Left ventricle myocardium inferior (tissue), 1 donor: ENCODE measurements around the gene NXPH4. TPM values are rescaled to one million over a fixed set of nuclear protein-coding genes. Genes with fewer than 3 reads are reported as not detected.
A peak's percentile ranks its signal among the peaks of the same experiment; 100 is the strongest.

ENCODE experiments used
- DNase-seq: peaks from one replicate; pipeline ENCODE4 v3.0.0-alpha.2; 2020
- H3K27ac ChIP-seq: fragments of 200-600 bp; replicated peaks from 2 replicates; pipeline ENCODE4 v1.8.0; 2021
- H3K27me3 ChIP-seq: fragments of 200-600 bp; 2 replicates; pipeline ENCODE4 v1.8.0; 2021; ENCODE audit warnings: low read depth
- H3K36me3 ChIP-seq: fragments of 200-600 bp; 2 replicates; pipeline ENCODE4 v1.8.0; 2021
- H3K4me1 ChIP-seq: fragments of 200-600 bp; 2 replicates; pipeline ENCODE4 v1.8.0; 2021
- H3K4me3 ChIP-seq: fragments of 200-600 bp; 2 replicates; pipeline ENCODE4 v1.8.0; 2021; ENCODE audit warnings: mild to moderate bottlenecking, moderate library complexity
- H3K9me3 ChIP-seq: fragments of 200-600 bp; replicated peaks from 2 replicates; pipeline ENCODE4 v1.8.0; 2021
- intact Hi-C: fragments of 100-400 bp; cut with micrococcal nuclease; formaldehyde crosslinking; loops from one replicate; pipeline ENCODE4 v1.11.0; 2022
- total RNA-seq: library from RNA; stranded (reverse); fragmentation: NEBNext Ultra II Directional; extraction: Animal tissue kit (Norgen Biotek cat#: 25700); gene quantifications from one replicate; pipeline ENCODE4 v1.2.1, GENCODE V29; 2021
- TF ChIP-seq, protein P1 (sequence below): fragments of 200-600 bp; IDR thresholded peaks from 2 replicates; pipeline ENCODE4 v1.8.0; 2021; ENCODE audit warnings: antibody characterized with exemption, mild to moderate bottlenecking, borderline replicate concordance
- donor health status: DM: no; HTN: yes; CAD: no; lungs with severe emphysema.

The NXPH4 gene
- total RNA-seq, 1 donor from 2014 or later: 0.44 TPM

- Histone ChIP-seq H3K4me1 (no peaks in the 10 kb centered on the region), H3K36me3 (peaks cover 84% of the 10 kb centered on the region), H3K9me3 (no peaks in the 10 kb centered on the region), H3K27ac (no peak overlapping the region), H3K4me3 (no peak overlapping the region), H3K27me3 (no peaks in the 10 kb centered on the region)
- DNase-seq: no peak
- intact Hi-C loops: loop anchor here (5.0 kb wide), 1 partner anchor 57 kb away; no protein-coding TSS in a partner anchor
- TF ChIP-seq, protein P1, sequence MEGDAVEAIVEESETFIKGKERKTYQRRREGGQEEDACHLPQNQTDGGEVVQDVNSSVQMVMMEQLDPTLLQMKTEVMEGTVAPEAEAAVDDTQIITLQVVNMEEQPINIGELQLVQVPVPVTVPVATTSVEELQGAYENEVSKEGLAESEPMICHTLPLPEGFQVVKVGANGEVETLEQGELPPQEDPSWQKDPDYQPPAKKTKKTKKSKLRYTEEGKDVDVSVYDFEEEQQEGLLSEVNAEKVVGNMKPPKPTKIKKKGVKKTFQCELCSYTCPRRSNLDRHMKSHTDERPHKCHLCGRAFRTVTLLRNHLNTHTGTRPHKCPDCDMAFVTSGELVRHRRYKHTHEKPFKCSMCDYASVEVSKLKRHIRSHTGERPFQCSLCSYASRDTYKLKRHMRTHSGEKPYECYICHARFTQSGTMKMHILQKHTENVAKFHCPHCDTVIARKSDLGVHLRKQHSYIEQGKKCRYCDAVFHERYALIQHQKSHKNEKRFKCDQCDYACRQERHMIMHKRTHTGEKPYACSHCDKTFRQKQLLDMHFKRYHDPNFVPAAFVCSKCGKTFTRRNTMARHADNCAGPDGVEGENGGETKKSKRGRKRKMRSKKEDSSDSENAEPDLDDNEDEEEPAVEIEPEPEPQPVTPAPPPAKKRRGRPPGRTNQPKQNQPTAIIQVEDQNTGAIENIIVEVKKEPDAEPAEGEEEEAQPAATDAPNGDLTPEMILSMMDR: no peak
These were observed 37.1 kb upstream of the NXPH4 start for GRCh38 chr12:57179331-57180086.

DNA sequence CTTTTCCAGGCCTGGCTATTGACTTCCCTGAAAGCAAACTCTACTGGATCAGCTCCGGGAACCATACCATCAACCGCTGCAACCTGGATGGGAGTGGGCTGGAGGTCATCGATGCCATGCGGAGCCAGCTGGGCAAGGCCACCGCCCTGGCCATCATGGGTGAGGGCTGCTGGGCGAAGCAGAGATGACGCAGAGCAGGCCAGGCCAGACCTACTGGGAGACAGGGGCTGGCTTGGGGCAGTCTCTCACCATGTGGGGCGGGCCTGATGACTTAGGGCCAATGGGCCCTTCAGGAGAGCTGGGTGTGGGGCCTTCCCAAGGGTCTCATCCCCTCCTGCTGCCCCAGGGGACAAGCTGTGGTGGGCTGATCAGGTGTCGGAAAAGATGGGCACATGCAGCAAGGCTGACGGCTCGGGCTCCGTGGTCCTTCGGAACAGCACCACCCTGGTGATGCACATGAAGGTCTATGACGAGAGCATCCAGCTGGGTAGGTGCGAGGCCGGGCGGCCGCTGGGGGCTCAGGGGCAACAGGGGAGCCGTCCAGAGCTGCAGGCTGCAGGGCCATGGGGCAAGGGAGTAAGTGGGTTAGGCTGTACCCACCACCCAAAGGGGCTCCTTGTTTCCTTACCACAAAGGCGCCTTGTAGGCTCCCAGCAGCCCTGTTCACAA lies 36.1 kb upstream of the NXPH4 start:
- no peak for DNase-seq
- no peaks in the 10 kb centered on the region for H3K4me1 ChIP-seq
- no peaks in the 10 kb centered on the region for H3K27me3 ChIP-seq
- H3K4me3 ChIP-seq: no peak overlapping the region
- H3K36me3 ChIP-seq: peaks cover 87% of the 10 kb centered on the region
- H3K9me3 ChIP-seq: no peaks in the 10 kb centered on the region
- intact Hi-C loops: loop anchor here (5.0 kb wide), 1 partner anchor 58 kb away; no protein-coding TSS in a partner anchor
- TF ChIP-seq, protein P1: no peak
- H3K27ac ChIP-seq: no peak overlapping the region

- intact Hi-C loops: loop anchor here (5.0 kb wide), 1 partner anchor 59 kb away; no protein-coding TSS in a partner anchor
- no peaks in the 10 kb centered on the region for H3K9me3 ChIP-seq
- H3K36me3 ChIP-seq: peaks cover 87% of the 10 kb centered on the region
- DNase-seq: no peak
- TF ChIP-seq, protein P1: no peak
- H3K4me1 ChIP-seq: no peaks in the 10 kb centered on the region
- H3K27me3 ChIP-seq: no peaks in the 10 kb centered on the region
- H3K4me3 ChIP-seq: no peak overlapping the region
- H3K27ac ChIP-seq: no peak overlapping the region
These were observed 35.5 kb upstream of the NXPH4 start for GRCh38 chr12:57181072-57181471.

- no peak overlapping the region for H3K27ac ChIP-seq
- H3K36me3 ChIP-seq: peaks cover 87% of the 10 kb centered on the region
- TF ChIP-seq, protein P1: no peak
- H3K9me3 ChIP-seq: no peaks in the 10 kb centered on the region
- no peak for DNase-seq
- intact Hi-C loops: loop anchor here (5.0 kb wide), 1 partner anchor 59 kb away; no protein-coding TSS in a partner anchor
- no peaks in the 10 kb centered on the region for H3K27me3 ChIP-seq
- H3K4me1 ChIP-seq: no peaks in the 10 kb centered on the region
- H3K4me3 ChIP-seq: no peak overlapping the region
These were observed 34.9 kb upstream of the NXPH4 start for GRCh38 chr12:57181561-57182155.

DNA sequence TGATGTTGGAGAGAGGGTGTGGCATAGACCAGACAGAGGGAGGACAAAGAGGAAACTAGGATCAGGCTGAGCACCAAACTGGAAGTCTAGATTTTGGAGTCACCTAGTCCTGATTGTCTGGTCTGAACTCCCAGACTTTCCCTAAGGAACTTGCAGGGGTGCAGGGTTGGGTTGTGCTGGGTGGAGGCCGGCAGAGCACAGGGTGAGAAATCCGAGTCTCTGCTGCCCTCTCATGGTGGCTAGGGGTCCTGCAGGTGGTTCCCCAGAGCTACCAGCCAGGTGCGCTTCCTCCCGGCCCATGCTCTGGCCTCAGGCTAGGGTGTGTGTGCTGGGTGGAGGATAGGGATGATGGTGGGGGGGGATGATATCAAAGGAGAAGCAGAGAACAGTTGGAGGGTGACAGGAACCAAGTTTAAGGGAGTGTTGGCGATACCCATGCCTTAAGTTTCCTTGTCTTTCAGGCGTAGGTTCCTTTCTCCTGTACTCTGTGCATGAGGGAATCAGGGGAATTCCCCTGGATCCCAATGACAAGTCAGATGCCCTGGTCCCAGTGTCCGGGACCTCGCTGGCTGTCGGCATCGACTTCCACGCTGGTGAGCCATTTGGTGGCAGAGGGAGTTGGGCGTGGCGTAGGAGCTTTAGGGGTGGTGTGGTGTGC lies 33.5 kb upstream of the NXPH4 start:
- Histone ChIP-seq H3K27me3 (no peaks in the 10 kb centered on the region), H3K4me3 (no peak overlapping the region), H3K9me3 (no peaks in the 10 kb centered on the region), H3K4me1 (no peaks in the 10 kb centered on the region), H3K27ac (no peak overlapping the region), H3K36me3 (peaks cover 86% of the 10 kb centered on the region)
- TF ChIP-seq, protein P1: peak; percentile 90
- intact Hi-C loops: loop anchor here (5.0 kb wide), 1 partner anchor 61 kb away; no protein-coding TSS in a partner anchor
- peak; percentile 72 for DNase-seq
